HEK293T (cell line): ENCODE results near the gene GABRE.

ENCODE experiments used
- CTCF ChIA-PET: fragments of 350-600 bp; formaldehyde crosslinking; extraction: SDS; loops from one replicate; lab custom pipeline; 2021; ENCODE audit warnings: antibody characterized with exemption, inconsistent platforms; lab: Yijun Ruan, JAX
- POLR2A ChIA-PET: fragments of 350-600 bp; formaldehyde crosslinking; extraction: SDS; loops from one replicate; lab custom pipeline; 2020; ENCODE audit warnings: antibody characterized with exemption, inconsistent platforms; lab: Yijun Ruan, JAX
- DNase-seq: peaks from one replicate; pipeline ENCODE4 v3.0.0; 2012; ENCODE audit warnings: mixed read lengths; ENCODE audit errors: extremely low spot score
- ARNT ChIP-seq: fragments of 450-650 bp; IDR thresholded peaks from 2 replicates; pipeline ENCODE4 v1.6.1; 2017; ENCODE audit warnings: mild to moderate bottlenecking
- CTBP1 ChIP-seq: fragments of 450-650 bp; IDR thresholded peaks from 2 replicates; pipeline ENCODE4 v1.6.1; 2016; ENCODE audit warnings: borderline replicate concordance
- ELF4 ChIP-seq: fragments of 450-650 bp; IDR thresholded peaks from 2 replicates; pipeline ENCODE4 v1.6.1; 2017; ENCODE audit warnings: antibody characterized with exemption
- FOXA1 ChIP-seq: fragments of 450-650 bp; IDR thresholded peaks from 2 replicates; pipeline ENCODE4 v1.6.1; 2016; ENCODE audit warnings: mild to moderate bottlenecking
- FOXK2 ChIP-seq: fragments of 450-650 bp; IDR thresholded peaks from 2 replicates; pipeline ENCODE4 v1.6.1; 2016; ENCODE audit warnings: mild to moderate bottlenecking
- HDGF ChIP-seq: fragments of 450-650 bp; IDR thresholded peaks from 2 replicates; pipeline ENCODE4 v1.6.1; 2017; ENCODE audit warnings: antibody characterized with exemption, borderline replicate concordance
- L3MBTL2 ChIP-seq: fragments of 450-650 bp; conservative IDR thresholded peaks from 2 replicates; pipeline ENCODE4 v1.6.1; 2016; ENCODE audit warnings: mild to moderate bottlenecking
- LEF1 ChIP-seq: fragments of 450-650 bp; IDR thresholded peaks from 2 replicates; pipeline ENCODE4 v1.6.1; 2017; ENCODE audit warnings: mild to moderate bottlenecking, borderline replicate concordance
- NFRKB ChIP-seq: fragments of 450-650 bp; IDR thresholded peaks from 2 replicates; pipeline ENCODE4 v1.6.1; 2016; ENCODE audit warnings: mild to moderate bottlenecking, moderate library complexity
- PKNOX1 ChIP-seq: fragments of 450-650 bp; IDR thresholded peaks from 2 replicates; pipeline ENCODE4 v1.6.1; 2016
- SP1 ChIP-seq: fragments of 450-650 bp; IDR thresholded peaks from 2 replicates; pipeline ENCODE4 v1.6.1; 2017
- SUZ12 ChIP-seq: fragments of 450-650 bp; IDR thresholded peaks from 2 replicates; pipeline ENCODE4 v1.6.1; 2016; ENCODE audit warnings: mild to moderate bottlenecking
- TARDBP ChIP-seq: fragments of 450-650 bp; IDR thresholded peaks from 2 replicates; pipeline ENCODE4 v1.6.1; 2016
- ZNF384 ChIP-seq: fragments of 450-650 bp; IDR thresholded peaks from 2 replicates; pipeline ENCODE4 v1.6.1; 2016

Gene GABRE

GRCh38 chrX:151912780-151913179, 61.7 kb downstream of the GABRE start, which contains the start of gene MAGEA4:
Gene MAGEA4, plus strand, starts transcription at chrX:151912889. Its CDS starts 10,776 bp downstream, at chrX:151923665.
- ChIA-PET POLR2A (no interaction called here), CTCF (no interaction called here)
- TF ChIP-seq HDGF (no peak), FOXA1 (no peak), CTBP1 (no peak), SP1 (no peak), PKNOX1 (no peak), NFRKB (no peak), SUZ12 (no peak), FOXK2 (no peak), L3MBTL2 (no peak), ARNT (no peak), ZNF384 (no peak)
- no peak for DNase-seq

- TF ChIP-seq LEF1: no peak
- TF ChIP-seq ARNT: no peak
- no peak for TF ChIP-seq HDGF
- TF ChIP-seq FOXA1: no peak
- no peak for TF ChIP-seq PKNOX1
- TF ChIP-seq SUZ12: no peak
- TF ChIP-seq ELF4: no peak
- no peak for TF ChIP-seq TARDBP
- no peak for TF ChIP-seq ZNF384
- no peak for TF ChIP-seq L3MBTL2
- TF ChIP-seq NFRKB: no peak
- no peak for DNase-seq
- ChIA-PET CTCF (no interaction called here), POLR2A (no interaction called here)
Measured at GRCh38 chrX:151912221-151912620, 62.3 kb downstream of the GABRE start.

DNA sequence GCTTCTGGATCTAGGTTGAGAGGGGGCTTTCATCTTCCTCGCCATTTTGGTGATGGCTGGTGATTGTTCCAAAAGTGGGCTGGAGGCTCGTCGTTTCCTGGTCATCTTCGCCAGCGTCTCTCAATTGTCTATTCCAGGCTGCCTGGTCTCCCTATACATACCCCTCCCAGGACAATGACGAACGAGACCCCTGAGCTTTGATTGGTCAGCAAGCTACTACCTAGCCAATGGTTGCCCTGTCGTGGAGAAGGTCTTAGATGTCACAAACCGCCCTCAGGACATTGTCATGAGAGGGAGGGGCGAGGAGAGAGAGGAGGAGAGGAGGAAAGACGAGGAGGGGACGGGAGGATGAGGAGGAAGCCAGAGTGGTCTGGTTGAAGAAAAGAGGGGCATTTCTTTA, 69.5 kb downstream of the GABRE start:
- ChIA-PET POLR2A (no interaction called here), CTCF (no interaction called here)
- TF ChIP-seq ELF4 (no peak), PKNOX1 (no peak), LEF1 (no peak)
- no peak for DNase-seq
